Neural crest cell (in vitro differentiated cells): ENCODE data around the gene MCTS1. TPM values are rescaled to one million over a fixed set of nuclear protein-coding genes. Genes with fewer than 3 reads are reported as not detected.
A peak's percentile ranks its signal among the peaks of the same experiment; 100 is the strongest.

ENCODE experiments used
- DNase-seq: peaks from one replicate; pipeline ENCODE4 v3.0.0; 2021; ENCODE audit warnings: low read depth, mixed read lengths, low spot score
- H3K27ac Mint-ChIP-seq: one replicate; pipeline ENCODE4 v1.8.0; 2021; ENCODE audit warnings: mild to moderate bottlenecking, mixed read lengths; ENCODE audit not compliant: unreplicated experiment
- H3K27me3 Mint-ChIP-seq: 2 replicates; pipeline ENCODE4 v1.8.0; 2021; ENCODE audit warnings: low read depth, mild to moderate bottlenecking, mixed read lengths
- H3K36me3 Mint-ChIP-seq: 2 replicates; pipeline ENCODE4 v1.8.0; 2021; ENCODE audit warnings: low read depth, mild to moderate bottlenecking, mixed read lengths
- H3K4me1 Mint-ChIP-seq: 2 replicates; pipeline ENCODE4 v1.8.0; 2021; ENCODE audit warnings: mixed read lengths
- H3K4me3 Mint-ChIP-seq: one replicate; pipeline ENCODE4 v1.8.0; 2021; ENCODE audit warnings: mild to moderate bottlenecking, mixed read lengths
- H3K9me3 Mint-ChIP-seq: 2 replicates; pipeline ENCODE4 v1.8.0; 2021; ENCODE audit warnings: mixed read lengths
- CTCF ChIP-seq: fragments of 200-600 bp; sonication (generic); conservative IDR thresholded peaks from 2 replicates; pipeline ENCODE4 v1.5.0; 2021; ENCODE audit warnings: antibody characterized with exemption, mild to moderate bottlenecking
- total RNA-seq: library from RNA; stranded (reverse); gene quantifications from 2 replicates; pipeline ENCODE4 v1.2.1, GENCODE V29; 2021

MCTS1 gene
- total RNA-seq, 1 donor from 2014 or later: 38.0 TPM

DNA sequence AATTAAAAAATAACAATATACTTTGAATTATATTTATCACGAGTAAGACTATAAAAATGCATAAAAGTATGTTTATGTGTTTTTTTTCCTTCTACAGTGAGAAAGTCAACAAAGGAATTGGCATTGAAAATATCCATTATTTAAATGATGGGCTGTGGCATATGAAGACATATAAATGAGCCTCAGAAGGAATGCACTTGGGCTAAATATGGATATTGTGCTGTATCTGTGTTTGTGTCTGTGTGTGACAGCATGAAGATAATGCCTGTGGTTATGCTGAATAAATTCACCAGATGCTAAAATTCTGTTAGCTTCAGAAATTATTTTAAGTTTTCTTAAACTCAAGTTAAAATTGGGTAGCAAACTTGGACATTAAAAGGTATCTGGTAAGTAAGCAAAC is 8.2 kb downstream of the MCTS1 start:
- Mint-ChIP-seq H3K36me3 (peaks cover 6% of the 10 kb centered on the region), H3K4me1 (no peaks in the 10 kb centered on the region), H3K27me3 (no peaks in the 10 kb centered on the region), H3K4me3 (no peak overlapping the region), H3K27ac (no peak overlapping the region), H3K9me3 (no peaks in the 10 kb centered on the region)
- no peak for TF ChIP-seq CTCF
- DNase-seq: no peak

DNA sequence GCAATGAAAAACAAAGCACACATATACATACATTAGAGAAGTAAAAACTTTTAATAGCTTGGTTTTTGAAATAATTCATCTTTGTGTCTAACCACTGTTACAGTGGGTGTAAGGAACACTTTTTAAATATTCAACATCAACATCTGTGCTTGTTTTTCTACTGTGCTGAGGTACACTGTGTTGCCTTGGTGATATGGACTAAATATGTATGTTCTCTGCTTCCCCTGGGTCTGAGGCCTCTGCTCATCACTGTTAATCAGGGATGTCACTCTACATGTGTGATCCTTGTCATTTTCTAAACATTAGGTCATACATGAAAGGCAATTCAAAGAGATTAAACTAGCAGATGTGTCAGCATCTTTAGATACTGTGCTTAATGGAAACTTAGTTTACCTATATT is 10.9 kb downstream of the MCTS1 start:
- Mint-ChIP-seq H3K4me3 (no peak overlapping the region), H3K27me3 (no peaks in the 10 kb centered on the region), H3K27ac (no peak overlapping the region), H3K36me3 (peaks cover 7% of the 10 kb centered on the region), H3K4me1 (no peaks in the 10 kb centered on the region), H3K9me3 (no peaks in the 10 kb centered on the region)
- no peak for TF ChIP-seq CTCF
- DNase-seq: no peak

DNA sequence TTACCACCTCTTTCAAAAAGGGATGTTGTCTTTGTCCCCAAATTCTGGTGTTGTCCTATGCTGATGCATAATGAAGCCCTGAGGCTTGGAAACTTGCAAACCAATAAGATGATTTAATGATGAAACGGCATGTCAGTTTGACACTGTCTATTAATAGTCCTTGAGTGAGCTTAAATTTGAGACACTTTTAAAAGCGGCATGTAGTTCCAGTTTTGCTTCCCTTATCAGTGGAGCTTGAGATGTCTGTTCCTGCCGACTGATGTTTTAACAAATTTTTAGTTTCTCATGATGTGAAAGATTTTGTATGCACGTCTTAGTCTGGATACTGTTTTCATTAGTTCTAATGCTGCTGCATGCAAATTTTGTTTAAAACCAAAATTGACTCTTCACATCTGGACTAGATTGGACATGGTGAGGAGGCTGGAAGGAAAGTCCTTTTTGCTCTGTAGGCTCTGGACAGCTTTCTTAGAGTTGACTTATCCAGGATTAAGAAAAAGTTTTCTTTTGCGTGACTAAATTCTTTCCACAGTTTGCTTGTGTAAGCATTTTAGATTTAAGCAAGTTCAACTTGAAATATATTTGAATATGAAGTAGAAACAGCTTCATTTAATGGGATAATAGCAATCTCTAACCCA is 14.2 kb downstream of the MCTS1 start:
- Mint-ChIP-seq H3K4me1 (no peaks in the 10 kb centered on the region), H3K9me3 (no peaks in the 10 kb centered on the region), H3K27me3 (no peaks in the 10 kb centered on the region), H3K36me3 (peaks cover 7% of the 10 kb centered on the region), H3K4me3 (no peak overlapping the region), H3K27ac (no peak overlapping the region)
- no peak for DNase-seq
- TF ChIP-seq CTCF: no peak

- H3K27ac Mint-ChIP-seq: no peak overlapping the region
- H3K4me3 Mint-ChIP-seq: no peak overlapping the region
- peaks cover 2% of the 10 kb centered on the region for H3K36me3 Mint-ChIP-seq
- no peaks in the 10 kb centered on the region for H3K27me3 Mint-ChIP-seq
- no peak for DNase-seq
- peaks cover 2% of the 10 kb centered on the region for H3K9me3 Mint-ChIP-seq
- H3K4me1 Mint-ChIP-seq: peaks cover 3% of the 10 kb centered on the region
- no peak for TF ChIP-seq CTCF
Observed at GRCh38 chrX:120625371-120625770, 21.5 kb downstream of the MCTS1 start.

DNA sequence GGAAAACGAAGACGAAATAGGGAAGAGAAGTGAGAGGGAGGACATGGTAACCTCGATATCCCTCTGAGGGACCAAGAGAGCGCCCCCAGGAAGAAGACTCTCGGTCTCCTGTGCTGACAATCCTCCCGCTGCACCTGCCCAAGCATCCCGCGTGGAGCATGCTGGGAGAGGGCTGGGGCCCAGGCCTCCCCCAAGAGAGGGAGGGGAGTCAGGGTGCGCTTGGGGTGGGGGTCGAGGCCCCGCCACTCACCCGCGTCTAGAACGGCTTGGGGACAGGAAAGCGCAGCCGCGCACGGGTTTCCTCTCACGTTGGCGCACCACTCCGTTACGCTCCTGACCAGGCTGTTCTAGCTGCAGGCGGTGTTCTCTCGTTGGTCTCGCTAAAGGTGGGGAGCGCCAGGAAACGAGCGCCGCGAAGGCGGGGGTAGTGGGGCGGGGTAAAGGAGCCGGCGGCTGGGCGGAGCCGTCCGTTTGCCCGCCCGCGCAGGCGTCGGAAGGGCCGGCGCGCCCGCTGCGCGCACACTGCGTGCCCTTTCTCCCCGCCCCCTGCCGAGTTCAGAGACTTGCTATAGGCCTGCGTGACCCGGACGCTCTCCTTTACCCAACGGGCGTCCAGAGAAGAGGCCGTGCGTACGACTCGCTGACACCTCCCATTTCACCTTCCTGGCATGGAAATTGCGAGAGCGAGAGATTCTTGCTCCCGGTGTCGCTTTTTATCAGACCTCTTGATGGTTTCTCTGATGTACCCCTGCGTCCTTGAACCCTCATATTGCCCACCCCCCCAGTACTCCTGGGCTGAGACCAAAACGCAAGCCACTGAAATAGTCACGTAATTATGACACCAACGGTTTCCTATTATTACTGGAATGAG is 26.0 kb downstream of the MCTS1 start, which contains the start of gene C1GALT1C1:
Gene C1GALT1C1 (minus strand): TSS at position 388 of the 871 bp plus-strand sequence. CDS start 2,888 bp downstream, outside the sequence.
- peak; percentile 73 for DNase-seq
- Mint-ChIP-seq H3K4me3 (peak within 1 kb of the TSS; percentile 87), H3K4me1 (peaks cover 6% of the 10 kb centered on the region), H3K27ac (peak within 1 kb of the TSS; percentile 96), H3K36me3 (no peaks in the 10 kb centered on the region), H3K9me3 (peaks cover 2% of the 10 kb centered on the region), H3K27me3 (no peaks in the 10 kb centered on the region)
- TF ChIP-seq CTCF: no peak
